NB4 (cell line): Measurements from ENCODE around the gene NUDT1.

Experiments used
- CTCF ChIP-seq: IDR thresholded peaks from one replicate; pipeline ENCODE4 v1.5.1; 2012; ENCODE audit warnings: low read depth, low read length
- POLR2A ChIP-seq: IDR thresholded peaks from 2 replicates; pipeline ENCODE4 v1.6.1; 2011; ENCODE audit warnings: mild to moderate bottlenecking; ENCODE audit not compliant: insufficient read length; ENCODE audit errors: extremely low read depth

GRCh38 chr7:2201686-2202360, 40.2 kb upstream of the NUDT1 start:
- TF ChIP-seq POLR2A (no peak), CTCF (no peak)
